Articular chondrocyte of knee joint (primary cell): Measurements from ENCODE around the gene PPP1R37. TPM values are rescaled to one million over a fixed set of nuclear protein-coding genes. Genes with fewer than 3 reads are reported as not detected.

Experiments used
- small RNA-seq: library from RNA; depleted of rRNA; stranded (forward); fragments of <200 nt; gene quantifications from one replicate; pipeline ENCODE3, GENCODE V24; 2012
- total RNA-seq: library from RNA; depleted of rRNA; stranded (reverse); fragments of >200 nt; gene quantifications from 2 replicates; pipeline ENCODE4 v1.2.3, GENCODE V29; 2012

PPP1R37 gene, protein sequence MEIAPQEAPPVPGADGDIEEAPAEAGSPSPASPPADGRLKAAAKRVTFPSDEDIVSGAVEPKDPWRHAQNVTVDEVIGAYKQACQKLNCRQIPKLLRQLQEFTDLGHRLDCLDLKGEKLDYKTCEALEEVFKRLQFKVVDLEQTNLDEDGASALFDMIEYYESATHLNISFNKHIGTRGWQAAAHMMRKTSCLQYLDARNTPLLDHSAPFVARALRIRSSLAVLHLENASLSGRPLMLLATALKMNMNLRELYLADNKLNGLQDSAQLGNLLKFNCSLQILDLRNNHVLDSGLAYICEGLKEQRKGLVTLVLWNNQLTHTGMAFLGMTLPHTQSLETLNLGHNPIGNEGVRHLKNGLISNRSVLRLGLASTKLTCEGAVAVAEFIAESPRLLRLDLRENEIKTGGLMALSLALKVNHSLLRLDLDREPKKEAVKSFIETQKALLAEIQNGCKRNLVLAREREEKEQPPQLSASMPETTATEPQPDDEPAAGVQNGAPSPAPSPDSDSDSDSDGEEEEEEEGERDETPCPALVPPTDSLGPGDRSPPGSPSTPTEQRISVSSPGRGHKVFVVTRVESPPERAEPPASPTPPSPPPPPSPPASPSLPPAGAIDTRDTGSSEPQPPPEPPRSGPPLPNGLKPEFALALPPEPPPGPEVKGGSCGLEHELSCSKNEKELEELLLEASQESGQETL
- 24.0 and 24.6 TPM in 2 replicates for total RNA-seq

DNA sequence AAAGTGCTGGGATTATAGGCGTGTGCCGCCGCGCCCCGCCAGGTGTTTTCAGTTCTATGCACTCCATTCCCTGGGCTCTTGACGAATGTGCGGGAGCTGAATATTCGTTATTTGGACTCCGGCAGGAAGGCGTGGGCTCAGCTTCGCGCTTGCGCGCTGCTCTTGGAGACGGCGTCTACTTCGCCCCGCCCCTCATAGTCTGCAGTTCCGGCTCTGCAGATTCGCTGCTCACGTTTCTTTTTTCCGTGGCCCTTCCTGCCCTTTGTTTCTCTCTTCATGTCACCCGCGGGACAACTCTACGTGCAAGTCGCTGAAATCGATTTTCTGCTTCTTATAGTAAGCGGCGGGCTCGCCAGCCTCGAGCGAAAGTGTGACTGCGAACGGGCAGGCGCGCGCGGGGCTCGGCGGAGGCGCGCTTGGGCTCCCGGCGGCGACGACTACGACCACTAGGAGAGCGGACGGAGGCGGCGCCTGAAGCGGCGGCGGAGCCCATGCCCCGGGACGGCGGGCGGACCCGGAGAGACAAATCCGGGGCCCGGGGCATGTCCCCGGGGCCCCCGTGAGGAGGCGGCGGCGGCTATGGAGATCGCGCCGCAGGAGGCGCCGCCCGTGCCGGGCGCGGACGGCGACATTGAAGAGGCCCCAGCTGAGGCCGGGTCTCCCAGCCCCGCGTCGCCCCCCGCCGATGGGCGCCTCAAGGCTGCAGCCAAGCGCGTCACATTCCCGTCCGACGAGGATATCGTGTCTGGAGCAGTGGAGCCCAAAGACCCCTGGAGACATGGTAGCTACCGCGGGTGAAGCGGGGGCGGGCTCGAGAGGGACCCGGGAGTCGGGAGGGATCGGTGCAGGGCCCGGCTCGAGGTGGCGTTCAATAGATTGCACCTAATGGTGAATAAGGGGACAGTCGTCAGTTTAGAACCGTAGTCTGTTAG, at the start of gene PPP1R37:
TSS of gene PPP1R37 (plus strand) at position 433 of the 932 bp plus-strand sequence. CDS start at position 580, 147 bp downstream.

DNA sequence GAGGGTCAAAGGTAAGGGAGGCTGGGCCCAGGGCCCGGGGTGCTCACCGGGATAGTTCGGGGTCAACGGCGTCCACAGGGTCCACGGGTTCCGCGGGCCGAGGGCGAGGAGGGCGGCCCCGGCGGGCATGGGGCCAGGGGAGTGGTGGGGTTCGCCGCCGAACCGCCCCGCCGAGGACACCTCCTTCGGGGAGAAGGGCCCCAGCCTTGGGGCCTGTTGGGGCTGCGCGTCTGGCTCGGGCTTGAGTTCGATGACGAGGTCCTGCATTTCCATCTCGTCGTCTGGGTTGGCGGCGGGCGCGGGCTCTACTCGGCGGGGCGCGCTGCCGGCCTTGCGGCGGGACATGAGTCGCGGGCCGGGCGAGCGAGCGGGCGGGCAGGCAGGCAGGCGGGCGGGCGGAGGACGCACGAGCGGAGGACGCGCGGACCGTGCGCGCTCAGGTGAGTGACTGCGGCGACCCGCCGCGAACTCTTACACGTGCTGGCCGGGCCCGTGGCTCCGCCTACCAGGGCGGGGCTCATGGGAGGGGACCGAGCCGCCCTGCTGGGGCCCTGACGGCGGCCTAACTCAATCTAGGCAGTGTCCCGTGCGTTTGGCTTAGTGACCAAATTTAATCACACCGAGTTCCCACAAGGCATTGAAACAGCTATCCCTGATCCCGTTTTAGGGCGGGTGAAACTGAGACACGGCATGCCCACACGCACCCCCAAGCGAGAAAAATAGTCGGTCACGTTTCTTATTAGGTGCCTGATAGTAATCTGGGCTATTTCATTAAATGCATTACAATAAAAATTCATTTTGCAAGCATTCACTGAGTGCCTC, 16.7 kb upstream of the PPP1R37 start, which contains the start of gene ZNF296:
TSS of gene ZNF296 (minus strand) at position 450 of the 822 bp plus-strand sequence. CDS start at position 345, 105 bp downstream.

GRCh38 chr19:45079063-45079910, 13.7 kb upstream of the PPP1R37 start, which contains the start of gene GEMIN7:
Gene GEMIN7 (plus strand): TSS chr19:45079260. CDS start chr19:45090115, 10,855 bp downstream.

DNA sequence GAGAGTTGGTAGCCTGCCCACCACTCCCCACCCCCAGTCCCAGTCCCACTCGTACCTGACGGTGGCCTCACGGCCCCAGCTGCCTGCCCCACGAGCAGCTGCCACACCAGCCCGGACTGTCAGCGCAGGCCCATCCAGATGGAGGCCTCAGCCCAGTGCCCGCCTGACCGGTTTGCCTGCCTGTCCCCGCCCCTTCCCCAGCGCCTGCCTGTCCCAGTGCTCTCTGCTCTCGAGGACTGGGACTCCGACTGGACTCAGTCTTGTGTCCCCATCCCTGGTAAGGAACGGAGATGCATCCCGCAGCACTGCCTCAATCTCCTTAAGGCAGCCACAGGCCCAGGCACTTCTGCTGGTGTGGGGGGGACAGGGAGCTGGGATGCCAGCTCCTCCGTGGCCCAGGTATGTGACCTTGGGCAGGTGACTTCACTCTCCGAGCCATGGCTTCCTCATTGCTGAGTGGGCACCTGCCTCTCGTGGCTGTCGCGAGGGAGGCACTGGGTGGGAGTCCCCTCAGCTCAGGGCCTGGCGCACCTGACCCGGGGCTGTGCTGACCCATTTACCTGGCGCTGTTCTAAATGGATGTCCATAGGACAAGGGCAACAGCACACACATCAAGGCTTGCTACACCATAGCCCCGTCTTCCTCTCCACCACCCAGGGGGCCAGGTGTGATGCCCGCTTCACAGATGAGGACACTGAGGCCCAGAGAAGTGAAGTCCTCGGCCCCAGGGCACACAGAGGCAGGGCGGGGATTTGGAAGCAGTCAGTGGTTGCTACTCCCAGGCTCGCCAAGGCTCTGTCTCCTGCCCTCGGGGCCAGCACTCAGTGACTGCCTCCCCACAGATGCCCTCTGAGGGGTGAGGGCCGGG, 68.1 kb downstream of the PPP1R37 start, which contains the start of gene NKPD1:
TSS of gene NKPD1 (minus strand) at position 113 of the 868 bp plus-strand sequence. CDS start 832 bp downstream, outside the sequence.

DNA sequence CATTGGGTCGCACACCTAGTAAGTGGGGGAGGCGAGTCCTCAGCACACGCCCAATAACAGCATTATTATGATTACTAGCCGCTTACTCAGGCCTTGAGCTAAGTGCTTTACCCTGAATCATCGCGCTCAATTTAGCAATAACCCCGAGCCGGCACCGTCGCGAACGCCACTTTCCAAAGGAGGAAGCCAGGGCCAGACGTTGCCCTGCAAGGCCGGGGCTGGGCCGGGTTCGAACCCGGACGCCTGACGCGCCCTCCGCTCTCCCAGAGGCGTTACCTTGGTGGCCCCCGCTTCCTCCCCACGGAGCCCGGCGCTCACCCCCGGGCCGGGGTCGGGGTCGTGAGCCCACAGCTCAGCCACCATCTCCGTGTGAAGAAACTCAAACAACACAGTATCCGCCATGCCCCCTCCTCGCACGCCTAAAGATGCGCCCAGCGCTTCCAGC, 84.9 kb downstream of the PPP1R37 start, which contains the start of gene TRAPPC6A:
TSS of gene TRAPPC6A (minus strand) at position 421 of the 445 bp plus-strand sequence. CDS start at position 402, 19 bp downstream.

GRCh38 chr19:45178262-45179071, 85.5 kb downstream of the PPP1R37 start, which contains the start of gene BLOC1S3:
Gene BLOC1S3 (plus strand): TSS chr19:45178784. CDS start chr19:45179297, 513 bp downstream.

Small RNA genes lying within 50 kb of the gene (small RNA-seq; reads per million reads assigned to genes)
- not detected for gene RNU6-611P

Other genes with a start within 250 kb of the PPP1R37 start
- gene NECTIN2, start 246.9 kb upstream of the PPP1R37 start, total RNA-seq = 35.6 and 43.1 TPM in 2 replicates
- gene TOMM40, start 201.9 kb upstream of the PPP1R37 start, total RNA-seq = 18.2 and 25.2 TPM in 2 replicates
- gene APOE, start 187.4 kb upstream of the PPP1R37 start, total RNA-seq = 0.26 and 0.32 TPM in 2 replicates
- gene APOC1, start 178.6 kb upstream of the PPP1R37 start, total RNA-seq = 0.52 and 0.86 TPM in 2 replicates
- gene APOC4, start 150.9 kb upstream of the PPP1R37 start, total RNA-seq = not detected in 2 replicates
- gene APOC2, start 147.1 kb upstream of the PPP1R37 start, total RNA-seq = not detected in 2 replicates
- 35.1 and 37.4 TPM in 2 replicates for gene CLPTM1, start 137.8 kb upstream of the PPP1R37 start, total RNA-seq
- 6.9 and 8.0 TPM in 2 replicates for gene RELB, start 91.7 kb upstream of the PPP1R37 start, total RNA-seq
- 18.2 and 27.3 TPM in 2 replicates for gene CLASRP, start 54.1 kb upstream of the PPP1R37 start, total RNA-seq
- 0.11 TPM in 1 of 2 replicates, not detected in the other for gene ZNF296, start 16.7 kb upstream of the PPP1R37 start, total RNA-seq
- 13.2 and 20.1 TPM in 2 replicates for gene GEMIN7, start 13.9 kb upstream of the PPP1R37 start, total RNA-seq
- gene NKPD1, start 67.8 kb downstream of the PPP1R37 start, total RNA-seq = under 0.01 TPM in 1 of 2 replicates, not detected in the other
- 7.7 and 8.4 TPM in 2 replicates for gene TRAPPC6A, start 85.1 kb downstream of the PPP1R37 start, total RNA-seq
- gene BLOC1S3, start 85.6 kb downstream of the PPP1R37 start, total RNA-seq = 6.1 and 7.6 TPM in 2 replicates
- under 0.01 TPM in 1 of 2 replicates, not detected in the other for gene EXOC3L2, start 152.2 kb downstream of the PPP1R37 start, total RNA-seq
- 12.0 and 14.0 TPM in 2 replicates for gene MARK4, start 158.1 kb downstream of the PPP1R37 start, total RNA-seq
- gene CKM, start 229.7 kb downstream of the PPP1R37 start, total RNA-seq = 0.11 TPM in 1 of 2 replicates, not detected in the other
- 0.11 and 0.26 TPM in 2 replicates for gene KLC3, start 247.6 kb downstream of the PPP1R37 start, total RNA-seq